Astrocyte of the spinal cord (primary cell): ENCODE measurements around the gene HACD2.

Experiments used
- DNase-seq: peaks from one replicate; pipeline ENCODE4 v3.0.0; 2011; ENCODE audit warnings: low read depth, low spot score
- H3K4me3 ChIP-seq: 2 replicates; pipeline ENCODE4 v1.5.1; 2011; ENCODE audit warnings: low read depth, mild to moderate bottlenecking, low read length, moderate library complexity
- in situ Hi-C: cut with HindIII; loops from 2 replicates; pipeline ENCODE4 v1.10.0; 2017; ENCODE audit warnings: low sequenced_read_pairs
- TF ChIP-seq, protein P1 (sequence below): IDR thresholded peaks from 2 replicates; pipeline ENCODE4 v1.5.1; 2012; ENCODE audit warnings: low read depth, mild to moderate bottlenecking, low read length, inconsistent platforms

The HACD2 gene

DNA sequence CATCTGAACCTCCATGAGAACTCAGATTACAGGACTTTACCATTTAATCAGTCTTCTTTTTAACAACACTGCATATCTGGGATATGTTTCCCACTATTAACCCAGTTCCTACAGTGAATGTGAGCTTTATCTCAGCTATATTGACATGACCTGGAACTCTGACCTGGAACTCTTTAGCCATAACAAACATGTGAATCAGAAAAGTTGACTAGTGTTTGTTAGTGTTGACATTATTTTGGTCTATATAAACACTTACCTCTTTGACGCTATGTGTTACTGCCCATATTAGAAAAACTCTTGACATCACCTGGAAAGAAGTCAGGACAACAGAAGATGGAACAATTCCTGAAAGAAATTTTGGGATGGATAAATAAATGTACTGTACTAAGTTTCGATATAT is 56.7 kb downstream of the HACD2 start:
- no peak for DNase-seq
- in situ Hi-C loops, result no loop called here

GRCh38 chr3:123527046-123527445 is 57.8 kb downstream of the HACD2 start:
- TF ChIP-seq, protein P1, sequence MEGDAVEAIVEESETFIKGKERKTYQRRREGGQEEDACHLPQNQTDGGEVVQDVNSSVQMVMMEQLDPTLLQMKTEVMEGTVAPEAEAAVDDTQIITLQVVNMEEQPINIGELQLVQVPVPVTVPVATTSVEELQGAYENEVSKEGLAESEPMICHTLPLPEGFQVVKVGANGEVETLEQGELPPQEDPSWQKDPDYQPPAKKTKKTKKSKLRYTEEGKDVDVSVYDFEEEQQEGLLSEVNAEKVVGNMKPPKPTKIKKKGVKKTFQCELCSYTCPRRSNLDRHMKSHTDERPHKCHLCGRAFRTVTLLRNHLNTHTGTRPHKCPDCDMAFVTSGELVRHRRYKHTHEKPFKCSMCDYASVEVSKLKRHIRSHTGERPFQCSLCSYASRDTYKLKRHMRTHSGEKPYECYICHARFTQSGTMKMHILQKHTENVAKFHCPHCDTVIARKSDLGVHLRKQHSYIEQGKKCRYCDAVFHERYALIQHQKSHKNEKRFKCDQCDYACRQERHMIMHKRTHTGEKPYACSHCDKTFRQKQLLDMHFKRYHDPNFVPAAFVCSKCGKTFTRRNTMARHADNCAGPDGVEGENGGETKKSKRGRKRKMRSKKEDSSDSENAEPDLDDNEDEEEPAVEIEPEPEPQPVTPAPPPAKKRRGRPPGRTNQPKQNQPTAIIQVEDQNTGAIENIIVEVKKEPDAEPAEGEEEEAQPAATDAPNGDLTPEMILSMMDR, result no peak
- DNase-seq, result no peak
- no peak overlapping the region for H3K4me3 ChIP-seq
- in situ Hi-C loops, result no loop called here

More for the DNA sequence above, 56.7 kb downstream of the HACD2 start:
- H3K4me3 ChIP-seq, result no peak overlapping the region
- TF ChIP-seq, protein P1, result no peak

- no peak overlapping the region for H3K4me3 ChIP-seq
- in situ Hi-C loops, result no loop called here
- TF ChIP-seq, protein P1, result no peak
- no peak for DNase-seq
These were observed 58.4 kb downstream of the HACD2 start for GRCh38 chr3:123526474-123526873.

DNA sequence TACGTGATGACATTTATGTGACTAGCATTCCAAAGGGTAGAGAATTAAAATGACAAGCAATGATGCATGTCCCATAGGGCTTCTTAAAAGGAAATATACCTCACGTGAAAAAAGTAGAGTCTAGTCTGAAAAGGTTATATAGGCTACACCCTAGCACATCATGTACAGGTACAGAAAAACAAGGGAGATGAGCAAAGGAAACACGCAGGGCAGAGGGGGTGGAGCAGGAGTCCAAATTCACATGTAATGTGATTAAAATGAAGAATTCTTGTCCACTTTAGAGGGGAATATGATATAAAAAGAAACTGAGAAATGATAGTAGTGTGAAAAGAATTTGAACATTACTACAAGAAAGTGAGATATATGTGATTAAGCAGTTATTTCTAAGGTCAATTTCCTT is 59.4 kb downstream of the HACD2 start:
- in situ Hi-C loops, result no loop called here
- TF ChIP-seq, protein P1, result no peak
- H3K4me3 ChIP-seq, result no peak overlapping the region
- DNase-seq, result no peak

GRCh38 chr3:123524981-123525380 is 59.9 kb downstream of the HACD2 start:
- DNase-seq, result no peak
- in situ Hi-C loops, result no loop called here
- TF ChIP-seq, protein P1, result no peak
- H3K4me3 ChIP-seq, result no peak overlapping the region

DNA sequence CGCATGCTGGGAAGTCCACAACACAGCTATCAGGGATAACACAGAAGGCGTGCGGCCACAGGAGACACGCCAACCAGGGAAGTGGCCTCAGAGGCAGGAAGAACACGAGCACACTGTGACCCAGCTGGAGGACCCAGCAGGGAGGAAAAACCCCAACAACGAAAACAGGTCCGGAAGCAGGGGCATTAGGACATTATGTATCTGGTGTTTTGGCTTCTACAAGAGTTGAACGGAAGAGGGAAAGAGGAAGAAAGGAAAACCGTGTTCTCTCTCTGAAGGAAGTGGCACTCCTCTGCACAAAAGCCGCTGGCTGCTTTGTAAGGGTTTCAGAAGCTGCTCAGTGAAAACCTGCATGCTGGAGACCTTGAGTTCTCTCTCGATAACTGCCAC is 61.8 kb downstream of the HACD2 start:
- H3K4me3 ChIP-seq, result no peak overlapping the region
- no peak for DNase-seq
- TF ChIP-seq, protein P1, result no peak
- in situ Hi-C loops, result no loop called here
